Measurements from ENCODE around the gene TASOR2. TPM values are rescaled to one million over a fixed set of nuclear protein-coding genes. Genes with fewer than 3 reads are reported as not detected.

TASOR2 gene
- total and polyA plus RNA-seq, 8 donors: 6.0 to 362 (median 50.1) TPM

DNA sequence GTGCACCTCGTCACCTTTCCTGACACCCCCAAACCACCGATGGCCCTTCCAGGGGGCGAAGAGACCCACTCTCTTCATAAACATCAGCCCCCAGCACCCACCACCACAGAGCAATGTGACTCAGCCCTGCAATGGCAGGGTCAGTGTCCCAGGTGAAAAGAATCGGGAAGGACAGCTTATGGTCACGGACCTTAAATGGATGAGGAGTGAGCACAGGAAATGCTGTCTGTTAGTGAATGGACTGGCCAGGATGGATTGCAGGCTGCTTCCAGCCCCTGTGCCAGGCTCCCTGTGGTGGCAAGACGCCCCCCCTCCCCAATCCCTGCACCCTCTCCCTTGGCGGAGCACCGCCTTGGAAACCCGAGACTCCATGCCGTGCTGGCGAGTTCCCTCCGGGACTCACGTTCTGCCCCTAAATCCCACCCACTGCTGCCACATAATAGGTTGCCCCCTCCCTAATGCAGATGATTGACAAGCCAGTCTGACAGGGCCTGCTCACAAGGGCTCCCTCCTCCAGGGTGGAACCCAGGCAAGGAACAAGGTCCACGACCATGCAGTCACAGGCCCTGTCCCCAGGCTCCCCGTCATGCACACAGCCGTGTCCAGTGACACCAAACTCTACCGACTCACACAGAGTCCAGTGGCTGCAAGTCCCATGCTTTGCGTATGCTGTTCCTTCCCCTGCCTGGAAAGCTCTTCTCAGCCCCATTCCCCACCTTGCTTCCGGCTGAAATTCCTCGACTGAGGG lies 25.6 kb upstream of the TASOR2 start:
- Histone ChIP-seq H3K9me3 (no peaks in the 10 kb centered on the region), H3K36me3 (no peaks in the 10 kb centered on the region), H3K27me3 (no peaks in the 10 kb centered on the region), H3K4me1 (peaks cover 22 to 40% (median 33%) of the 10 kb centered on the region in 4 donors), H3K27ac (peak overlapping the region in 2 of 5 donors; percentile 26 to 68), H3K4me3 (no peak overlapping the region)
- 78 to 86% (median 85%) methylated on average over 17 to 20 of the region's 20 CpGs for WGBS, 5 donors
- TF ChIP-seq, protein P1, sequence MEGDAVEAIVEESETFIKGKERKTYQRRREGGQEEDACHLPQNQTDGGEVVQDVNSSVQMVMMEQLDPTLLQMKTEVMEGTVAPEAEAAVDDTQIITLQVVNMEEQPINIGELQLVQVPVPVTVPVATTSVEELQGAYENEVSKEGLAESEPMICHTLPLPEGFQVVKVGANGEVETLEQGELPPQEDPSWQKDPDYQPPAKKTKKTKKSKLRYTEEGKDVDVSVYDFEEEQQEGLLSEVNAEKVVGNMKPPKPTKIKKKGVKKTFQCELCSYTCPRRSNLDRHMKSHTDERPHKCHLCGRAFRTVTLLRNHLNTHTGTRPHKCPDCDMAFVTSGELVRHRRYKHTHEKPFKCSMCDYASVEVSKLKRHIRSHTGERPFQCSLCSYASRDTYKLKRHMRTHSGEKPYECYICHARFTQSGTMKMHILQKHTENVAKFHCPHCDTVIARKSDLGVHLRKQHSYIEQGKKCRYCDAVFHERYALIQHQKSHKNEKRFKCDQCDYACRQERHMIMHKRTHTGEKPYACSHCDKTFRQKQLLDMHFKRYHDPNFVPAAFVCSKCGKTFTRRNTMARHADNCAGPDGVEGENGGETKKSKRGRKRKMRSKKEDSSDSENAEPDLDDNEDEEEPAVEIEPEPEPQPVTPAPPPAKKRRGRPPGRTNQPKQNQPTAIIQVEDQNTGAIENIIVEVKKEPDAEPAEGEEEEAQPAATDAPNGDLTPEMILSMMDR (IDR thresholded peaks at IDR 0.05): no peak
- no peak for TF ChIP-seq POLR2AphosphoS5 (IDR thresholded peaks at IDR 0.05)
- TF ChIP-seq EP300 (IDR thresholded peaks at IDR 0.05): no peak
- TF ChIP-seq POLR2A (IDR thresholded peaks at IDR 0.05): no peak
- peak in 1 of 2 donors; percentile 71 for DNase-seq
- intact Hi-C loops (cut with DNase I; ENCODE audit: low total_unique reads): no loop called here

DNA sequence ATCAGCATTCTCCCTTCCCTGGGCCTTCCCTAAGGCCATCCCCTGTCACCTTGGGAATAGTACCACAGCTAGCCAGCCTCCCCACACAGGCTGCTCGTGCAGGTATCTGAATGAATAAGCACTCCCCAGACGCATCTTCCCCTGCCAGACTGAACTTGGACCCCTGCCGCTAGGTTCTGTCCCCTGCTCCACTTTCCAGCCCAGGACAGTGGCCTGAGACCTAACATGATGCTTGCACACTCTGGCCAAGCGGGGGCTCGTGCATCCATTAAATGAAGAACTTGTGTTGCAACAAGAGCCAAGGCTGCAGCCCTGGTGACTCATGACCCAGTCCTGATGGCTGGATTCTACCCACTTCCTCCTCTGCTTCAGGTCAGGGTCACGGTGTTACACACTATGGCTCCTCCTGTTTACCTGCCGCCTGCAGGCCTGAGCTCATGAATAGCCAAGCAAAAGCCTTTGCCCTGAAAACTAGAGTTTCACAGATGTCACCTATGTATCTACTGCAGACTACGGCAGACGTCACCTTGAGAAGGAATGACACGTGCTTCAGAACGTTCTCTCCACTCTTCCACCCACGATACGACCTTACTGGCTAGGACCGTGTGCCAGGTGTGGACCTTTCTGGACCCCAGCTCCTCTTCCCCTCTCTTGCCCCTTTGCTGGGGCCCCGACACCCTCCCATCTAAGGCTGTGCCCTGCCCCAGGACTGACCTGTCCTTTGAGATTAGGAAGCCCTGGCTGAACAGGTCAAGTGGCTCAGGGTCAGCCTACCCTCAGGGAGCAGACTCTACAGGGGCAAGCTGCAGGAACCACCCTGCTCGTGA lies 24.7 kb upstream of the TASOR2 start:
- Histone ChIP-seq H3K27me3 (no peaks in the 10 kb centered on the region), H3K27ac (peak overlapping the region in 3 of 5 donors; percentile 21 to 68 (median 53)), H3K4me1 (peaks cover 20 to 43% (median 35%) of the 10 kb centered on the region in 4 donors), H3K36me3 (no peaks in the 10 kb centered on the region), H3K9me3 (no peaks in the 10 kb centered on the region), H3K4me3 (no peak overlapping the region)
- WGBS, 5 donors: 47 to 60% (median 51%) methylated on average over 15 to 16 of the region's 16 CpGs
- peak in 1 of 3 donors; percentile 77 for TF ChIP-seq POLR2AphosphoS5 (IDR thresholded peaks at IDR 0.05)
- TF ChIP-seq EP300 (IDR thresholded peaks at IDR 0.05): no peak
- TF ChIP-seq POLR2A (IDR thresholded peaks at IDR 0.05): no peak
- intact Hi-C loops (cut with DNase I; ENCODE audit: low total_unique reads): no loop called here
- DNase-seq: peak; percentile 59 to 86

DNA sequence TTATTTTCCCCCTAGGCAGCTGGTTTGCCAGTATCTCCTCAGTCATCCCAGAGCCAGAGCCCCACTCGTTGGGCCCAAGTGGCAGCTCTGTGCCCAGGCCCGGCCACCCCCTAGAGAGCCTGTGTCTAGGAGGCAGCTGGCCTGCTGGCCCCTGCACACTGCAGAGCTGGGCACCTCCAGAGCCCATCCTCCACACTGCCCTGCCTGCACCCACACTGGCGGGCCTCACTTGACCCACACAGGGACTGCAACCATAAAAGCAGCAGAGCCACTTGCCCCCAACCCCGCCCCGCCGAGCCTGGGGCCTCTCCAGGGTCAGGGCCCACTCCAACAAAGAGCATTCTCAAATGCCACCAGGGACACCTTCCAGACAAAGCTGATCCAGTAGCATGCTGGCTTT lies 23.6 kb upstream of the TASOR2 start:
- peak overlapping the region in 2 of 5 donors; percentile 6 to 14 for H3K27ac ChIP-seq
- intact Hi-C loops (cut with DNase I; ENCODE audit: low total_unique reads): no loop called here

DNA sequence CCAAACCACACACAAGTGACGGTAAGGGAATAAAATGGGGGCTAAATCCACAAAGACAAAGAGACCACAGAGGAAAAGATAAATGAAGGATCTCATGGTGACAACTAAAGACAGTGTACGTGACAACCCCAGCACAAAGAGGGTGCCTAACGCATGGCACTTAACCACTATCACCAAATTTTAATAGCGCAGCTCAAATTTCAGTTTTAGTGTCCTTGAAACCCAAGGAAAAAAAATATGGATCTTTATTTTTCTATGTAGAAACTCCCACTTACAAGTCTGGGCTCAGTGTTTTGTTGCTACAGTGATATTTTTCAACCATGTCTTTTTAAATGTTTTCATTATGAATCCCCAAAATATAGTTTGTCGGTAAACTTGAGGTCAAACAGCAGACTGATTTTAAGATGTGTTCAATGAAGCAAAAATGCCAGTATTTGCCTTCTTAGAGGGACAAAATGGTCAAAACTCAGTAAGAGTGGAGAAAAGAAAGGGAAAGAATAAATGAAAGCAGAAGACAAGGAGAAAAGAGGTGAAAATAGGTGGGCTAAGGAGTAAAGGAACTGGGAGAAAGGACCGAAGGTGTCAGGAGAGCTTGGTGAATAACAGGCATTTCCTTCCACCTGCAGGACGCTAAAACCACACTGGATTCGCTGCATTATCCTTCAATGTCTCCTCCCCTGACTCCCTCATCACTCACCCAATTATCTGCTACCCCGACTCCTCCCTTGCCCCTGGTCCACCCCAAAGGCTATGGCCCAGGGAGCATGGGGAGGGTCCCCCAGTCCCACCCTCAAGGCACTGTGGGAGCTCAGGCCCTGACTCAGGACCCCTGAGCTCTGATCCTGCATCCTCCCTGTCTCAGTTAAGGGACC lies 21.7 kb upstream of the TASOR2 start:
- 87 to 90% (median 89%) methylated on average over 9 of the region's 9 CpGs for WGBS, 5 donors
- H3K9me3 ChIP-seq: no peaks in the 10 kb centered on the region
- no peaks in the 10 kb centered on the region for H3K36me3 ChIP-seq
- TF ChIP-seq EP300 (IDR thresholded peaks at IDR 0.05) (no peak), POLR2A (IDR thresholded peaks at IDR 0.05) (no peak), POLR2AphosphoS5 (IDR thresholded peaks at IDR 0.05) (no peak)
- TF ChIP-seq, protein P1 (IDR thresholded peaks at IDR 0.05): no peak
- H3K4me3 ChIP-seq: no peak overlapping the region
- intact Hi-C loops (cut with DNase I; ENCODE audit: low total_unique reads): no loop called here
- no peaks in the 10 kb centered on the region for H3K27me3 ChIP-seq
- H3K4me1 ChIP-seq: peaks cover 18 to 65% (median 61%) of the 10 kb centered on the region in 4 donors
- no peak for DNase-seq
- H3K27ac ChIP-seq: no peak overlapping the region

More for the DNA sequence above, 23.6 kb upstream of the TASOR2 start:
- 83 to 91% (median 85%) methylated on average over 5 to 6 of the region's 6 CpGs for WGBS, 5 donors
- TF ChIP-seq POLR2AphosphoS5 (IDR thresholded peaks at IDR 0.05) (no peak), EP300 (IDR thresholded peaks at IDR 0.05) (no peak), POLR2A (IDR thresholded peaks at IDR 0.05) (no peak)
- TF ChIP-seq, protein P1 (IDR thresholded peaks at IDR 0.05): no peak
- Histone ChIP-seq H3K9me3 (no peaks in the 10 kb centered on the region), H3K4me1 (peaks cover 13 to 50% (median 45%) of the 10 kb centered on the region in 4 donors), H3K4me3 (no peak overlapping the region), H3K27me3 (no peaks in the 10 kb centered on the region), H3K36me3 (no peaks in the 10 kb centered on the region)
- no peak for DNase-seq

Measured in stomach (tissue), 9 donors.